ENCODE data around the gene CRLF1. TPM values are rescaled to one million over a fixed set of nuclear protein-coding genes. Genes with fewer than 3 reads are reported as not detected.

The CRLF1 gene
- total and polyA plus RNA-seq, 12 donors: 0.68 to 161 (median 5.4) TPM

- peak; percentile 48 to 80 (median 69) for ATAC-seq
- peaks cover 0 to 3% (median 0%) of the 10 kb centered on the region in 7 donors for H3K27me3 ChIP-seq
- DNase-seq: peak; percentile 63 to 71
- peak in 5 of 9 donors; percentile 8 to 41 (median 26) for TF ChIP-seq CTCF (IDR thresholded peaks at IDR 0.05)
- H3K36me3 ChIP-seq: peaks cover 0 to 23% (median 5%) of the 10 kb centered on the region in 9 donors
- intact Hi-C loops (cut with DNase I): loop anchor here in 9 of 10 donors (5.0 to 10.0 kb wide), 7 partner anchors 83 to 278 kb away; partner anchors contain the start of gene CRTC1 (in 1 of the 9)
- peak overlapping the region; percentile 55 to 97 (median 92) for H3K27ac ChIP-seq
- WGBS, 2 donors: 12 to 13% methylated on average over 52 of the region's 52 CpGs
- H3K9me3 ChIP-seq: no peaks in the 10 kb centered on the region
- H3K4me1 ChIP-seq: peaks cover 3 to 55% (median 29%) of the 10 kb centered on the region in 9 donors
- peak overlapping the region; percentile 63 to 95 (median 86) for H3K4me3 ChIP-seq
Measured at GRCh38 chr19:18589380-18590272, 17.0 kb downstream of the CRLF1 start.

GRCh38 chr19:18588611-18589379 lies 17.8 kb downstream of the CRLF1 start, which contains the start of gene REX1BD:
Gene REX1BD, plus strand, starts transcription at chr19:18588798. Its CDS starts 4 bp downstream, at chr19:18588802.
- Histone ChIP-seq H3K4me3 (peak within 1 kb of the TSS; percentile 63 to 95 (median 86)), H3K27ac (peak within 1 kb of the TSS; percentile 55 to 97 (median 92)), H3K27me3 (no peaks in the 10 kb centered on the region), H3K36me3 (peaks cover 0 to 23% (median 5%) of the 10 kb centered on the region in 9 donors), H3K4me1 (peaks cover 0 to 46% (median 23%) of the 10 kb centered on the region in 9 donors), H3K9me3 (no peaks in the 10 kb centered on the region)
- ATAC-seq: peak; percentile 87 to 95 (median 94)
- DNase-seq: peak; percentile 88 to 89
- intact Hi-C loops (cut with DNase I): no loop called here
- 0 to 1% methylated on average over 64 to 72 of the region's 72 CpGs for WGBS, 2 donors
- TF ChIP-seq CTCF (IDR thresholded peaks at IDR 0.05): peak; percentile 83 to 98 (median 92)

DNA sequence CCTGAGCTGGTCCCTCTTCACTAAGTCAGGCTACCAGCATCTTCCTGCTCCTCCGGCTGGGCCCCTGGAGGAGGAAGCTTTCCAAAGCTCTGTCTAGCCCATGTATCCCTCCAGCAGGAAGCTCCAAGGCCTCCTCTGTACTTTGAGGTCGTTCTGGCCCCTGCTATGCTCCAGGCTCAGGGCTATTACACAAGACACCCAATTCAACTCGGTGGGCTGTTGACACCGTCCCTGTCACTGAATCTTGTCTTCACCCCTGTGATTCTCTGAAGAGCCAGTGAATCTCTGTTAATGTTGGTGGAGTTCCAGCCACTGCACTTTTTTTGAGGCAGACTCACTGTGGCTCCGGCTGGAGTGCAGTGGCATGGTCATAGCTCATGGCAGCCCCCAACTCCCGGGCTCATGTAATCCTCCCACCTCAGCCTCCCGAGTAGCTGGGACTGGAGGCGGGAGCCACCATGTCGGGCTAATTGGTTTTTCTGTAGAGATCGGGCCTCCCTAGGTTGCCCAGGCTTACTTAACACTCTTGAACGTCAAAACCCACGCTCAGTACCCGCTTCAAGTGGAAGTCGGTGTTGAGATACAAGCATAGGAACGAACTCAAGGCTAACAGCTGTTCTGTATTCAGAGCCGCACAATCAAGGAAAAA lies 18.5 kb downstream of the CRLF1 start:
- H3K36me3 ChIP-seq: peaks cover 0 to 23% (median 5%) of the 10 kb centered on the region in 9 donors
- TF ChIP-seq CTCF (IDR thresholded peaks at IDR 0.05): no peak
- ATAC-seq: peak in 2 of 8 donors; percentile 0 to 1

More for the DNA sequence above, 18.5 kb downstream of the CRLF1 start:
- 35% methylated on average over 16 of the region's 16 CpGs for WGBS, 2 donors
- intact Hi-C loops (cut with DNase I): no loop called here
- DNase-seq: no peak
- Histone ChIP-seq H3K4me1 (peaks cover 0 to 43% (median 20%) of the 10 kb centered on the region in 9 donors), H3K4me3 (peak overlapping the region; percentile 63 to 95 (median 86)), H3K9me3 (no peaks in the 10 kb centered on the region), H3K27me3 (no peaks in the 10 kb centered on the region), H3K27ac (peak overlapping the region; percentile 55 to 97 (median 92))
